ENCODE results near the gene PRKCE. TPM values are rescaled to one million over a fixed set of nuclear protein-coding genes. Genes with fewer than 3 reads are reported as not detected.
A peak's percentile ranks its signal among the peaks of the same experiment; 100 is the strongest.

PRKCE gene
- total RNA-seq, 5 donors from 2014 or later (not counting 1 experiment from before 2014, with no cell fraction given), result 16.5 to 29.8 (median 23.4) TPM

DNA sequence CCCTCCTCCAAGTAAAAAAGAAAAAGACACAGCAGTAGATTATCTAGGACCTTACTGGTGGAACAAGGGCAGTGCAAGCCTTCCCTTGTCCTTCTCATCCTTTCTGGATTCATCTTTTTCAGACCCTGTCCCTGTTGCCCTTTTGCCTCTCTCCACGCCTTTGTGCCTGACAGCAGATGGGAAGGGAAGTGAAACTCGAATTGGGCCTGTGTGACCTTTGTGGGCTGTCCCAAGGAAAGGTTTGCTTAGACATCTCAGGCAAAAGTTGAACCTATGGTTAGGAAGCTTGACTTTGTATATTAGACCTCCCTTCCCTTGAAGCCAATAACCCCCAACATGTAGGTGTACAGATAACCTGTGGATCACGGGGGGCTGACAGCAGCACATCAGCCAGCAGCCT is 185.3 kb downstream of the PRKCE start:
- 90% methylated on average over 2 of the region's 3 CpGs for WGBS (ENCODE audit: insufficient coverage)
- Histone ChIP-seq H3K27me3 (replicated peaks in 1 of 2; ENCODE audit: control insufficient read depth in 2 of 2, extremely low read depth in 1 of 2, insufficient read depth in 2 of 2, low read length in 1 of 2) (no peaks in the 10 kb centered on the region), H3K4me3 (ENCODE audit: control insufficient read depth in 1 of 2, extremely low read depth in 1 of 2, low read length in 1 of 2) (no peak overlapping the region), H3K9me3 (no peaks in the 10 kb centered on the region), H3K27ac (ENCODE audit: low read length) (no peak overlapping the region), H3K36me3 (ENCODE audit: control insufficient read depth in 2 of 2, extremely low read depth in 1 of 2, insufficient read depth in 1 of 2, low read length in 1 of 2) (no peaks in the 10 kb centered on the region), H3K4me1 (ENCODE audit: control insufficient read depth in 1 of 2, extremely low read depth in 1 of 2, insufficient read depth in 2 of 2, low read length in 2 of 2) (no peaks in the 10 kb centered on the region)
- Mint-ChIP-seq H3K36me3 (peaks cover 3% of the 10 kb centered on the region), H3K9me3 (no peaks in the 10 kb centered on the region), H3K27me3 (no peaks in the 10 kb centered on the region), H3K27ac (no peak overlapping the region), H3K4me3 (no peak overlapping the region), H3K4me1 (peaks cover 4 to 23% (median 17%) of the 10 kb centered on the region in 3 donors)
- ChIA-PET POLR2A (no interaction called here), CTCF (no interaction called here)
- ATAC-seq (replicated peaks in 1 of 4) (no peak), DNase-seq (no peak)

DNA sequence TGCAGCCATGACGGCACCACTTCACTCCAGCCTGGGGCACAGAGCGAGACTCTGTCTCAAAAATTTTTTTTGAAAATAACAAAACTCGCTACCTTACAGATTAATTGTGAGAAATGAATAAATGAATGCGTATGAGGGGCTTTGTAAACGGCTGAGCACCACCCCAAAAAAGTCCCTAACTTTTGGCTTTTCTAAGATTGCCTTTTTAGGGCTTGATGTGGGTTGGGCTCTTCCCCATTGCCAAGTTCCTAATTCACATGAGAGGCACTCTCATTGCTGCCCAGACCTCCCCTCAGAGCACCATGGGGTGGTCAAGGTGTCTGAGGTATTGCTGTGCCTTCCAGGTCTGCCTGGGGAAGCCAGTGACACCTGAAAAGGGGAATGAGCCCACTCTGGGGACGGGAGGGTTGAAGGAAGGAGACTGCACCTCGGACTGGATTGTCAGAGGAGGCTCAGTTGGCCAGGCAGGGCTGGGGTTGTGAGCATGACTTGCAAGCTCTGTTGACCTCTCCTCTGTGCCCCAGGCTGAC is 186.4 kb downstream of the PRKCE start:
- WGBS (ENCODE audit: insufficient coverage), result 79% methylated on average over 2 of the region's 7 CpGs
- Mint-ChIP-seq H3K4me3 (no peak overlapping the region), H3K36me3 (peaks cover 6% of the 10 kb centered on the region), H3K4me1 (peaks cover 9 to 29% (median 21%) of the 10 kb centered on the region in 3 donors), H3K27me3 (no peaks in the 10 kb centered on the region), H3K9me3 (no peaks in the 10 kb centered on the region), H3K27ac (no peak overlapping the region)
- no peak overlapping the region for H3K27ac ChIP-seq (ENCODE audit: low read length)
- no peak overlapping the region for H3K4me3 ChIP-seq (ENCODE audit: control insufficient read depth in 1 of 2, extremely low read depth in 1 of 2, low read length in 1 of 2)
- H3K36me3 ChIP-seq (ENCODE audit: control insufficient read depth in 2 of 2, extremely low read depth in 1 of 2, insufficient read depth in 1 of 2, low read length in 1 of 2), result no peaks in the 10 kb centered on the region
- ATAC-seq (replicated peaks in 1 of 4) (no peak), DNase-seq (no peak)
- no peaks in the 10 kb centered on the region for H3K4me1 ChIP-seq (ENCODE audit: control insufficient read depth in 1 of 2, extremely low read depth in 1 of 2, insufficient read depth in 2 of 2, low read length in 2 of 2)
- ChIA-PET POLR2A (no interaction called here), CTCF (no interaction called here)
- no peaks in the 10 kb centered on the region for H3K9me3 ChIP-seq
- H3K27me3 ChIP-seq (replicated peaks in 1 of 2; ENCODE audit: control insufficient read depth in 2 of 2, extremely low read depth in 1 of 2, insufficient read depth in 2 of 2, low read length in 1 of 2), result no peaks in the 10 kb centered on the region

DNA sequence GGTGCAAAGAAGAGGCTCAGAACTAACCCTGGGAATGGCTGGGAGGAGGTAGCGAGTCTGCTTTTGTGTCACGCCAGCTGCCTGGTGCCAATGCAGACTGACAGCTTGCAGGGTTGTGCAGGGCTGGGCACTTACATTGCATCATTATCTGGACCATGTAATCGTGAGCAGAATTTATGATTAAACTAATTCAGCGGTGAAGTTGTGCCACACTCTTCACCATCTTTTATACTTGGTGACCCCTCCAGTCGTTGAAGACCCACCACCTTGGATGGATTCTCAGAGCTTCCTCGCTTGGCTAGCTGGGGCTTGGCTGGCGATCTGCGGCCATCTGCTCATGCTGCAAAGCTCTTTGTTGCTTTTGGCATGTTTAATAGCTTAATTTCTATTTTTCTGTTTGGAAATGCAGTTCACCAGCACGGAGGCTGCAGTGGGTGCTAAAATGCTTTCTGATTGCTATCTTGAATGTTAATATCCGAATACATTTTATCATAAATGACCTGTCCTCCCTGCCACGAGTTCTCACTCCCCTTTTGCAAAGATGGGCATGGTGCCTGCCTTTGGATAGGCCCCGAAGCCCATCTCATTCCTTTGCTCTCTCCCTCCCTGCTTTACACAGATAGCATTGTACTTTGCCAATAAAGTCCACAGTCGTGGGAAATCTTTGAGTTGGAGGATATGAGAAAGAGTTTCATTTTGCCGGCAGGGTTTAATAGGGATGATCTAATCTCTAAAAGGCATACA is 188.2 kb downstream of the PRKCE start:
- no peak for ATAC-seq (replicated peaks in 1 of 4)
- Histone ChIP-seq H3K4me1 (ENCODE audit: control insufficient read depth in 1 of 2, extremely low read depth in 1 of 2, insufficient read depth in 2 of 2, low read length in 2 of 2) (no peaks in the 10 kb centered on the region), H3K9me3 (no peaks in the 10 kb centered on the region), H3K4me3 (ENCODE audit: control insufficient read depth in 1 of 2, extremely low read depth in 1 of 2, low read length in 1 of 2) (no peak overlapping the region), H3K27me3 (replicated peaks in 1 of 2; ENCODE audit: control insufficient read depth in 2 of 2, extremely low read depth in 1 of 2, insufficient read depth in 2 of 2, low read length in 1 of 2) (no peaks in the 10 kb centered on the region), H3K36me3 (ENCODE audit: control insufficient read depth in 2 of 2, extremely low read depth in 1 of 2, insufficient read depth in 1 of 2, low read length in 1 of 2) (no peaks in the 10 kb centered on the region), H3K27ac (ENCODE audit: low read length) (no peak overlapping the region)
- CTCF ChIA-PET, result no interaction called here
- no peak for DNase-seq
- Mint-ChIP-seq H3K4me3 (no peak overlapping the region), H3K27ac (no peak overlapping the region), H3K4me1 (peaks cover 16 to 36% (median 20%) of the 10 kb centered on the region in 3 donors), H3K9me3 (no peaks in the 10 kb centered on the region), H3K27me3 (no peaks in the 10 kb centered on the region), H3K36me3 (peaks cover 9% of the 10 kb centered on the region)
- WGBS (ENCODE audit: insufficient coverage), result 82% methylated on average over 5 of the region's 14 CpGs
- POLR2A ChIA-PET, result no interaction called here

DNA sequence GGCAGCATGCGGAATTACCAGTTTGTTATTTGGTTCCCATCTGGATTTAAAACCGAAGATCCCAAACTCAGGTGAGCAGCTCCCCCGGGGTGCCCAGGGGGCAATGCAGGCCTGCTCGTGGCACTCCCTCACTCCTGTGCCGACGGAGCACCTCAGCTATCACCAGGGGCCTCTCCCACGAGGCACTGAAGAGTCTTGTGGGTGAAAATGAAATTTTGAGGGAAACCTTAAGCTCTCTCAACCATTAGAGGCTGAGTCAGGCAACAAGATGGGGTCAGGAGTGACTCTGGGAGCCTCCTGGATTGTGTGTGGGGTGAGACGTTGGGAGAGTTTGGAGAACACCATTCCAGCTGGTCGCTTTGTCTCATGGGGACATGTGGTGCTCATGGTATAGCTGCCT is 189.0 kb downstream of the PRKCE start:
- ChIA-PET POLR2A (no interaction called here), CTCF (no interaction called here)
- H3K4me3 ChIP-seq (ENCODE audit: control insufficient read depth in 1 of 2, extremely low read depth in 1 of 2, low read length in 1 of 2), result no peak overlapping the region
- H3K27ac Mint-ChIP-seq, result no peak overlapping the region
- H3K9me3 Mint-ChIP-seq, result no peaks in the 10 kb centered on the region
- H3K36me3 ChIP-seq (ENCODE audit: control insufficient read depth in 2 of 2, extremely low read depth in 1 of 2, insufficient read depth in 1 of 2, low read length in 1 of 2), result no peaks in the 10 kb centered on the region
- peaks cover 18 to 37% (median 19%) of the 10 kb centered on the region in 3 donors for H3K4me1 Mint-ChIP-seq
- ATAC-seq (replicated peaks in 1 of 4), result no peak
- H3K27me3 Mint-ChIP-seq, result no peaks in the 10 kb centered on the region
- H3K36me3 Mint-ChIP-seq, result peaks cover 9% of the 10 kb centered on the region
- H3K4me1 ChIP-seq (ENCODE audit: control insufficient read depth in 1 of 2, extremely low read depth in 1 of 2, insufficient read depth in 2 of 2, low read length in 2 of 2), result no peaks in the 10 kb centered on the region
- no peak overlapping the region for H3K4me3 Mint-ChIP-seq
- no peak overlapping the region for H3K27ac ChIP-seq (ENCODE audit: low read length)
- 100% methylated on average over 2 of the region's 9 CpGs for WGBS (ENCODE audit: insufficient coverage)
- H3K9me3 ChIP-seq, result no peaks in the 10 kb centered on the region
- DNase-seq, result no peak
- H3K27me3 ChIP-seq (replicated peaks in 1 of 2; ENCODE audit: control insufficient read depth in 2 of 2, extremely low read depth in 1 of 2, insufficient read depth in 2 of 2, low read length in 1 of 2), result no peaks in the 10 kb centered on the region

DNA sequence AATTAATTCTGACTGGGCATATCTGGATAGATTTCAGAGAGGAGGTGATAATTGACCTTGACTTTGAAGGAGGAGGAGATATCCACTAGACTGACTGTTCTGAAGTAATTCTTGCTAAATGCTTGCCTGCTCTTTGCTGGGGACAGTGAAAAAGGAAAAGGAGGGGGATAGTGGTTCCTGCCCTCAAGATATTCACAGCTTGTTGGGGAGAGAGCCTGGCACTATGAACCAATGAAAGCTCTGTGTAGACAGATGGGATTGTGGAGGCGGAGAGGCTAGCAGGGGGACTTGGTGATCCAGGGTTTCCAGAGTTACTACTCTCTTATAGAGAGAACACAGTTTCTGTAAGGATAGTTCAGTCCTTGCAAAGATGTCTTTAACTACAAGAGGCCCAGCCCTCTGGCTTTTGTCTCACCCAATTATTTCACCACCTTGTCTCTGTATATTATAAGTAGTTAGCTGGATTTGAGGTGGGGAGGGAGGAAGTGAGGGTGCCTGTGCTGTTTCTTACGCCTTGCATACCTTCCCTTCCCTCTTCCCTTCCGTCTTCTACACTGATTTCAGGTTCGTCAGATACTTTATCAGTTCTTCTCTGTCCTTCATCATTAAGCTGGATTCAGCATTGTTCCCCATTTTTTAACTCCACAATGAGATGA is 190.4 kb downstream of the PRKCE start:
- Histone ChIP-seq H3K4me1 (ENCODE audit: control insufficient read depth in 1 of 2, extremely low read depth in 1 of 2, insufficient read depth in 2 of 2, low read length in 2 of 2) (no peaks in the 10 kb centered on the region), H3K27me3 (replicated peaks in 1 of 2; ENCODE audit: control insufficient read depth in 2 of 2, extremely low read depth in 1 of 2, insufficient read depth in 2 of 2, low read length in 1 of 2) (no peaks in the 10 kb centered on the region), H3K4me3 (ENCODE audit: control insufficient read depth in 1 of 2, extremely low read depth in 1 of 2, low read length in 1 of 2) (no peak overlapping the region), H3K27ac (ENCODE audit: low read length) (no peak overlapping the region), H3K9me3 (no peaks in the 10 kb centered on the region), H3K36me3 (ENCODE audit: control insufficient read depth in 2 of 2, extremely low read depth in 1 of 2, insufficient read depth in 1 of 2, low read length in 1 of 2) (no peaks in the 10 kb centered on the region)
- H3K9me3 Mint-ChIP-seq, result no peaks in the 10 kb centered on the region
- no peak overlapping the region for H3K4me3 Mint-ChIP-seq
- 67% methylated on average over 2 of the region's 4 CpGs for WGBS (ENCODE audit: insufficient coverage)
- ChIA-PET POLR2A (no interaction called here), CTCF (no interaction called here)
- ATAC-seq (replicated peaks in 1 of 4) (no peak), DNase-seq (no peak)
- peaks cover 18 to 32% (median 19%) of the 10 kb centered on the region in 3 donors for H3K4me1 Mint-ChIP-seq
- H3K27me3 Mint-ChIP-seq, result no peaks in the 10 kb centered on the region
- peaks cover 20% of the 10 kb centered on the region for H3K36me3 Mint-ChIP-seq
- H3K27ac Mint-ChIP-seq, result no peak overlapping the region

DNA sequence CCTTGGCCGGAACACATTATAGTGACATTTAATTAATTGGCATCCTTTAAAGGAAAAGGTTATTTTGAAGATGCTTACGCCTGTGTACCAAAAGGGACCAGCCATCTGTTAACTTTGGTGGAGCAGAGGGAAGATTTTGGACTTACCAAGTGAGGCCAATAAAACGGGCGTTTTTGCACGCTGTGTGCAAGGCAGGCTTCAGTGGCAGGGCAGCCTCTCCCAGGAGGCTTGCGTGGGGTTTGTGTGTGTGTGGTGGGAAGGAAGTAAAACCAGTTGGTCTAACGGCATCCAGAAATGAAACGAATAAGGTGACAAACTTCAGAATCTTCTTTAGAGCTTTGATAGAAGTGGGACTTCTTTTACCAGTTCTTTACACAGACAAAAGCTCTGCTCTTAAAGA is 191.7 kb downstream of the PRKCE start:
- Mint-ChIP-seq H3K27me3 (no peaks in the 10 kb centered on the region), H3K4me3 (peak overlapping the region in 1 of 3 donors; percentile 5), H3K9me3 (no peaks in the 10 kb centered on the region), H3K4me1 (peaks cover 18 to 30% (median 19%) of the 10 kb centered on the region in 3 donors), H3K27ac (peak overlapping the region in 1 of 2 donors; percentile 11), H3K36me3 (peaks cover 22% of the 10 kb centered on the region)
- CTCF ChIA-PET, result no interaction called here
- ATAC-seq (replicated peaks in 1 of 4) (no peak), DNase-seq (no peak)
- no peak overlapping the region for H3K27ac ChIP-seq (ENCODE audit: low read length)
- H3K36me3 ChIP-seq (ENCODE audit: control insufficient read depth in 2 of 2, extremely low read depth in 1 of 2, insufficient read depth in 1 of 2, low read length in 1 of 2), result no peaks in the 10 kb centered on the region
- H3K4me1 ChIP-seq (ENCODE audit: control insufficient read depth in 1 of 2, extremely low read depth in 1 of 2, insufficient read depth in 2 of 2, low read length in 2 of 2), result no peaks in the 10 kb centered on the region
- POLR2A ChIA-PET, result no interaction called here
- peak overlapping the region in 1 of 2 donors; percentile 15 for H3K4me3 ChIP-seq (ENCODE audit: control insufficient read depth in 1 of 2, extremely low read depth in 1 of 2, low read length in 1 of 2)
- no peaks in the 10 kb centered on the region for H3K9me3 ChIP-seq
- WGBS (ENCODE audit: insufficient coverage), result 46% methylated on average over 5 of the region's 8 CpGs
- H3K27me3 ChIP-seq (replicated peaks in 1 of 2; ENCODE audit: control insufficient read depth in 2 of 2, extremely low read depth in 1 of 2, insufficient read depth in 2 of 2, low read length in 1 of 2), result no peaks in the 10 kb centered on the region
